ENCODE results near the gene MASP2.
"Not testable (repeated sequence)": the region's sequence is repeated elsewhere in the genome, so short reads cannot be mapped to it uniquely, and the experiment has no call there.

The MASP2 gene

GRCh38 chr1:11063937-11064537, 17.0 kb upstream of the MASP2 start:
- H3K4me1 Mint-ChIP-seq (ENCODE audit: low read depth), result peaks cover 25% of the 10 kb centered on the region
- not testable (repeated sequence) for H3K27ac Mint-ChIP-seq; H3K4me3 Mint-ChIP-seq; DNase-seq (ENCODE audit: low spot score); H3K27me3 Mint-ChIP-seq (ENCODE audit: low read depth); H3K9me3 Mint-ChIP-seq
- H3K36me3 Mint-ChIP-seq (ENCODE audit: low read depth), result peaks cover 47% of the 10 kb centered on the region

- H3K4me3 Mint-ChIP-seq, result peak overlapping the region; percentile 54
- peaks cover 44% of the 10 kb centered on the region for H3K36me3 Mint-ChIP-seq (ENCODE audit: low read depth)
- peak overlapping the region; percentile 74 for H3K27ac Mint-ChIP-seq
- no peaks in the 10 kb centered on the region for H3K27me3 Mint-ChIP-seq (ENCODE audit: low read depth)
- peak; percentile 73 for DNase-seq (ENCODE audit: low spot score)
- H3K4me1 Mint-ChIP-seq (ENCODE audit: low read depth), result peaks cover 28% of the 10 kb centered on the region
- no peaks in the 10 kb centered on the region for H3K9me3 Mint-ChIP-seq
Observed at GRCh38 chr1:11062965-11063401, 15.9 kb upstream of the MASP2 start.

- no peak for DNase-seq (ENCODE audit: low spot score)
- H3K27ac Mint-ChIP-seq, result peak overlapping the region; percentile 65
Observed at GRCh38 chr1:11061652-11062365, 14.8 kb upstream of the MASP2 start.

GRCh38 chr1:11059968-11060830, 13.2 kb upstream of the MASP2 start, which contains the start of gene SRM:
TSS of gene SRM (minus strand) at chr1:11060018. CDS start at chr1:11059943, 75 bp downstream.
- DNase-seq (ENCODE audit: low spot score), result peak; percentile 95
- Mint-ChIP-seq H3K27me3 (ENCODE audit: low read depth) (no peaks in the 10 kb centered on the region), H3K27ac (peak within 1 kb of the TSS; percentile 88), H3K9me3 (no peaks in the 10 kb centered on the region), H3K4me1 (ENCODE audit: low read depth) (peaks cover 28% of the 10 kb centered on the region), H3K4me3 (peak within 1 kb of the TSS; percentile 96), H3K36me3 (ENCODE audit: low read depth) (peaks cover 32% of the 10 kb centered on the region)

More at GRCh38 chr1:11061652-11062365, 14.8 kb upstream of the MASP2 start:
- H3K4me3 Mint-ChIP-seq, result peak overlapping the region; percentile 88
- peaks cover 45% of the 10 kb centered on the region for H3K36me3 Mint-ChIP-seq (ENCODE audit: low read depth)
- peaks cover 28% of the 10 kb centered on the region for H3K4me1 Mint-ChIP-seq (ENCODE audit: low read depth)
- H3K9me3 Mint-ChIP-seq, result no peaks in the 10 kb centered on the region
- H3K27me3 Mint-ChIP-seq (ENCODE audit: low read depth), result no peaks in the 10 kb centered on the region

GRCh38 chr1:11059155-11059967, 12.3 kb upstream of the MASP2 start:
- H3K27me3 Mint-ChIP-seq (ENCODE audit: low read depth), result no peaks in the 10 kb centered on the region
- H3K4me1 Mint-ChIP-seq (ENCODE audit: low read depth), result peaks cover 28% of the 10 kb centered on the region
- no peaks in the 10 kb centered on the region for H3K9me3 Mint-ChIP-seq
- H3K4me3 Mint-ChIP-seq, result peak overlapping the region; percentile 96
- H3K27ac Mint-ChIP-seq, result peak overlapping the region; percentile 88
- peaks cover 29% of the 10 kb centered on the region for H3K36me3 Mint-ChIP-seq (ENCODE audit: low read depth)
- DNase-seq (ENCODE audit: low spot score), result no peak

GRCh38 chr1:11058595-11059154, 11.6 kb upstream of the MASP2 start:
- H3K27ac Mint-ChIP-seq, result peak overlapping the region; percentile 88
- peaks cover 28% of the 10 kb centered on the region for H3K4me1 Mint-ChIP-seq (ENCODE audit: low read depth)
- H3K9me3 Mint-ChIP-seq, result no peaks in the 10 kb centered on the region
- H3K4me3 Mint-ChIP-seq, result peak overlapping the region; percentile 96
- no peak for DNase-seq (ENCODE audit: low spot score)
- H3K36me3 Mint-ChIP-seq (ENCODE audit: low read depth), result peaks cover 28% of the 10 kb centered on the region
- H3K27me3 Mint-ChIP-seq (ENCODE audit: low read depth), result no peaks in the 10 kb centered on the region

- H3K27ac Mint-ChIP-seq, result peak overlapping the region; percentile 45
- peaks cover 25% of the 10 kb centered on the region for H3K4me1 Mint-ChIP-seq (ENCODE audit: low read depth)
- peak overlapping the region; percentile 96 for H3K4me3 Mint-ChIP-seq
- H3K36me3 Mint-ChIP-seq (ENCODE audit: low read depth), result peaks cover 23% of the 10 kb centered on the region
- H3K9me3 Mint-ChIP-seq, result no peaks in the 10 kb centered on the region
- H3K27me3 Mint-ChIP-seq (ENCODE audit: low read depth), result no peaks in the 10 kb centered on the region
- DNase-seq (ENCODE audit: low spot score), result no peak
Observed at GRCh38 chr1:11058026-11058425, 11.0 kb upstream of the MASP2 start.

- no peaks in the 10 kb centered on the region for H3K9me3 Mint-ChIP-seq
- peaks cover 21% of the 10 kb centered on the region for H3K36me3 Mint-ChIP-seq (ENCODE audit: low read depth)
- DNase-seq (ENCODE audit: low spot score), result no peak
- peaks cover 20% of the 10 kb centered on the region for H3K4me1 Mint-ChIP-seq (ENCODE audit: low read depth)
- no peaks in the 10 kb centered on the region for H3K27me3 Mint-ChIP-seq (ENCODE audit: low read depth)
- H3K27ac Mint-ChIP-seq, result no peak overlapping the region
- peak overlapping the region; percentile 24 for H3K4me3 Mint-ChIP-seq
Observed at GRCh38 chr1:11057477-11057876, 10.4 kb upstream of the MASP2 start.

- Mint-ChIP-seq H3K27me3 (ENCODE audit: low read depth) (no peaks in the 10 kb centered on the region), H3K4me3 (no peak overlapping the region), H3K36me3 (ENCODE audit: low read depth) (peaks cover 18% of the 10 kb centered on the region), H3K27ac (no peak overlapping the region), H3K9me3 (no peaks in the 10 kb centered on the region), H3K4me1 (ENCODE audit: low read depth) (peaks cover 13% of the 10 kb centered on the region)
- DNase-seq (ENCODE audit: low spot score), result no peak
Observed at GRCh38 chr1:11056504-11056903, 9.5 kb upstream of the MASP2 start.

GRCh38 chr1:11055676-11056075, 8.6 kb upstream of the MASP2 start:
- H3K4me3 Mint-ChIP-seq, result no peak overlapping the region

GRCh38 chr1:11054666-11055065, 7.6 kb upstream of the MASP2 start:
- Mint-ChIP-seq H3K9me3 (no peaks in the 10 kb centered on the region), H3K36me3 (ENCODE audit: low read depth) (peaks cover 16% of the 10 kb centered on the region), H3K27me3 (ENCODE audit: low read depth) (no peaks in the 10 kb centered on the region), H3K4me1 (ENCODE audit: low read depth) (peaks cover 3% of the 10 kb centered on the region), H3K4me3 (no peak overlapping the region), H3K27ac (no peak overlapping the region)
- DNase-seq (ENCODE audit: low spot score), result no peak

More at GRCh38 chr1:11055676-11056075, 8.6 kb upstream of the MASP2 start:
- Mint-ChIP-seq H3K9me3 (no peaks in the 10 kb centered on the region), H3K27ac (no peak overlapping the region), H3K27me3 (ENCODE audit: low read depth) (no peaks in the 10 kb centered on the region), H3K36me3 (ENCODE audit: low read depth) (peaks cover 16% of the 10 kb centered on the region), H3K4me1 (ENCODE audit: low read depth) (peaks cover 7% of the 10 kb centered on the region)
- no peak for DNase-seq (ENCODE audit: low spot score)

GRCh38 chr1:11054181-11054580, 7.1 kb upstream of the MASP2 start:
- Mint-ChIP-seq H3K36me3 (ENCODE audit: low read depth) (peaks cover 15% of the 10 kb centered on the region), H3K4me1 (ENCODE audit: low read depth) (peaks cover 3% of the 10 kb centered on the region), H3K27me3 (ENCODE audit: low read depth) (no peaks in the 10 kb centered on the region), H3K9me3 (no peaks in the 10 kb centered on the region), H3K27ac (no peak overlapping the region), H3K4me3 (no peak overlapping the region)
- DNase-seq (ENCODE audit: low spot score), result no peak

- no peaks in the 10 kb centered on the region for H3K9me3 Mint-ChIP-seq
- no peak overlapping the region for H3K4me3 Mint-ChIP-seq
- peaks cover 12% of the 10 kb centered on the region for H3K36me3 Mint-ChIP-seq (ENCODE audit: low read depth)
- H3K4me1 Mint-ChIP-seq (ENCODE audit: low read depth), result peaks cover 3% of the 10 kb centered on the region
- no peak for DNase-seq (ENCODE audit: low spot score)
- H3K27ac Mint-ChIP-seq, result no peak overlapping the region
- H3K27me3 Mint-ChIP-seq (ENCODE audit: low read depth), result no peaks in the 10 kb centered on the region
Observed at GRCh38 chr1:11053758-11054137, 6.7 kb upstream of the MASP2 start.
